Stimulated activated CD4-positive, alpha-beta T cell treated with anti-CD3 and anti-CD28 coated beads, Interleukin-15, amount 100 ng/mL, for 24 hours (primary cell): Measurements from ENCODE around the gene RPS6KA1.
A peak's percentile ranks its signal among the peaks of the same experiment; 100 is the strongest.

Experiments
- DNase-seq: peaks from one replicate; pipeline ENCODE4 v3.0.0-alpha.2; 2020

RPS6KA1 gene

GRCh38 chr1:26533951-26534509 lies 4.5 kb downstream of the RPS6KA1 start:
- DNase-seq: no peak

DNA sequence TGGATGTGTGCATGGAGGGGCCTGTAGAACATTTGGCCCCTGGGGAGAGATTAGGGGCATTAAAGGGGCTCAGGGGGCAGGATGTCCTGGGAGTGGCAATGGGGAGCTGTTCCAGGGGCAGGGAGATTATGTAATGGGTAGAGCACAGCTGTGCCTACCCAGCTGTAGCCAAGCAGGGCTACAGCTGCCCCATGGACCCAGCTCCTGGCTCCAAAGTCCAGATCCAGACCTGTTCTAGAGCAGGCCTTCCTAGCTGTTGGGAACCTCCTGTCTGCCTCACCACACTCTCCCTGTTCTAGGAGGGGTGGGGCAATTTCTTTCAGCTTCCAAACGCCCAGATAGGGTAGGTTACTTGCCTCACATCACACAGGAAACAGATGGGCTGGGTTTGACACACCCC lies 5.6 kb downstream of the RPS6KA1 start:
- no peak for DNase-seq

DNA sequence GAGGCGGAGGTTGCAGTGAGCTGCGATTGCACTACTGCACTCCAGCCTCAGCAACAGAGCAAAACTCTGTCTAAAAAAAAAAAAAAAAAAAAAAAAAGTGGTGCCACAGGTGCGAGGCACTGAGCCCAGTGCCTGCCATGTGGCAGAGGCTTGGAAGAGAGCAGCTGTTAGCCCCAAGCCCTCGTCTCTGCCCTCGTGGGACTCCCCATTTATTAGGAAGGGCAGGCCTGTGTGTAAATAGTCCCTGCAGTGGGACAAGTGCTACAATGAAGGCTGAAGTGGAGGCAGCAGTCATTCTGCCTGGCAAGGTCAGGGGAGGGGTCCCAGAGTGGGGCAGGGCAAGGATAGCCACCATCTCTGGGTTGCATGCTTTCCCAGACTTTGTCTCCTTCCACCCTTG lies 6.5 kb downstream of the RPS6KA1 start:
- DNase-seq: no peak

- no peak for DNase-seq
These were observed 7.0 kb downstream of the RPS6KA1 start for GRCh38 chr1:26536521-26536920.

DNA sequence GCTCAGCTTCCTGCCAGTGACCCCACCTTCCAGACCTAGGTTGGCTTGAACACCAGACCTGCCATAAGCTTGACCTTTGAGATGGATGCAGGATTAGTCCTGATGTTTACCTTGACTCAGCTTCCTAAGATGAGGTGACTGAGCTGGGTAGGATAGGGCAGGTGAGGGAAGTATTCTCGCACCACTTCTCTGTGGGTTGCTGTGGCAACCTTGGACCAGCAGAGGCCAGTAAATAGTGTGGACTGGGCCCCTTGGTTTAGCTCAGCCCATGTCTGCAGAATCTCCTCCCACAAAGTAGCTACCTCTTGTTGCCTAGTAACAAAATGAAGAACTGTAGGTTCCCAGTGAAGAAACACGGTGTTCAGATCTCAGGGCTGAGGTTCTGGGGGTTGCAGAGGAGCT lies 8.4 kb downstream of the RPS6KA1 start:
- no peak for DNase-seq

GRCh38 chr1:26538480-26539412 lies 9.2 kb downstream of the RPS6KA1 start:
- peak; percentile 71 for DNase-seq

DNA sequence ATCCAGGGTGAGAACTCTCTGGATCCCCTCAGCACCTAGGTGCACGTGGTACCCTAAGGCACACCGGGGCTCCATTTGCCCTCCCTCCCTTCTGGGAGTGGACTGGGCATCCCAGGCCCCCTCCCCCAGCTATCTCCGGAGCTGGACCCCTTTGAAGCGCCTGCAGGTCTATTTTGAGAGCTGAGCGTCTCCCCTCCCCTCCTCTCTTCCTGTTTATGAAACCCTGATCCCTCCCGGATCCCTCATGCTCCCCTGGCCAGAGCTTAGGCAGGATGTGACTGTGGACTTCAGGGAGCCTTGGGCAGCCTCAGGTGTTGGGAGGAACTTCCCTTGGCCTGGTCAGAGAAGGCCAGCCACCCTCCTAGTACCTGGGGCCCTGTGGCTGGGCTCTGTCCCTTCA lies 10.2 kb downstream of the RPS6KA1 start:
- no peak for DNase-seq

GRCh38 chr1:26540351-26540750 lies 10.8 kb downstream of the RPS6KA1 start:
- DNase-seq: no peak

DNA sequence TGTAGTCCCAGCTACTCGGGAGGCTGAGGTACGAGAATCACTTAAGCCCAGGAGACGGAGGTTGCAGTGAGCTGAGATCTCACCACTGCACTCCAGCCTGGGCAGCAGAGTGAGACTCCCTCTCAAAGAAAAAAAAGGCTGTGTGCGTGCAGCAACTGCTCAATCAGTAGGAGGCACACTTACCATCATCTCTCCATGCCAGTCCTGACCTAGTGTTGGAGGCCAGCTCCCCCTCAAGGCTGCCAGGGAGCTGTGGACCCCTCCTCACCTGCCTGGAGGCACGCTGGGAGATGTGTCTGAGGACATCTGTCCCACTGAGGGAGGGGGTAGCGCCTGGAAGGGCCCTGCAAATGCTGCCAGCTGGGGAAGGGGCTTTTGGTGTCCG lies 11.9 kb downstream of the RPS6KA1 start:
- DNase-seq: no peak

- peak; percentile 89 for DNase-seq
These were observed 12.5 kb downstream of the RPS6KA1 start for GRCh38 chr1:26541816-26542711.

GRCh38 chr1:26542771-26543451 lies 13.3 kb downstream of the RPS6KA1 start:
- no peak for DNase-seq

DNA sequence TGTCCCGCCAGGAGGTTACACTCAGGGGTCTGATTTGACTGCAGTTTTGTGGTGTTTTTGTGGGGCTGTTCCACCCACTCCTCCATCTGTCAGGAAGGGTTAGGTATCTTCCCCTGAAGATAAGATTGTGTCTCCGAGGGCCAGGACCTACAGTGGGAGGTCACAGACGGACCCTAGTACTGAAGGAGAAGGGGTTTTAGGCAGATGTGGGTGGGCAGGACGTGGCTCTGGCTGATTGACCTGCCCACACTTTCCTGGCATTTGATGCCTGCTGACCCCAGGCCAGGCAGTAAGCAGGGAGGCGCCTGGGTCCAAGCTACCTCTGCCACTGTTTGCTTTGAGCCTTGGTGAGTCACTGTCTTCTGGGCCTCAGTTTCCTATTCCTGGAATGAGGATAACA lies 13.9 kb downstream of the RPS6KA1 start:
- no peak for DNase-seq

DNA sequence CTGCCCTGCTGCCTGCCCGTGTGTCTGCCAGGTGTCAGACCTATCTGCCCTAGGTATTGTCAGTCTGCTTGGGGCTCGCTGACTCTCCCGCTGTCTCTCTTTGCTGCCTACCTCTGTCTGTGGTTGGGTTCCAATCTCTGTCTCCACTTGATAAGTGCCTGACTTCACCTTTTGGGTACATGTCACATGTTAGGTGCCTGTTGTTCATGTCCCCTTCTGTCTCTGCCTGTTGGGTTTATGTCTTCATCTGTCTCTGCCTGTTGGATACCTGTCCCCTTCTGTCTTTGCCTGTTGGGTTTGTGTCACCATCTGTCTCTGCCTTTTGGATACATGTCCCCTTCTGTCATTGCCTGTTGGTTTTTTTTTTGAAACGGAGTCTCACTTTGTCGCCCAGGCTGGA lies 14.6 kb downstream of the RPS6KA1 start:
- no peak for DNase-seq

DNA sequence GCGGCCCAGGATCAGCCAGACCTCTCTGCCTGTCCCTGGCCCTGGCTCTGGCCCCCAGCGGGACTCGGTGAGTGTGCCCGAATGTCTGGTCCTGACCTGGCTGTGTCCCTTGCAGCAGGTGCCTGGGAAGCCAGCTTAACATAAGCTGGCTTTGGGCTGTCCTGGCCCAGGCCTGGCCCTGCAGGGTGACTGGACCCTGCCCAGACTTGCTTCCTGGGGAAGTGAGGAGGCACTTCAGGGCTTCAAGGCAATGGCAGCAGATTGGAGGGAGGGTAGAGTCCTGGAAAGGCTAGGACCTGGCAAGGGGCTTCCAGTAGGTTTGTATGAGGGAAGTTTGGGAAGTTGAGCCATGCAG lies 16.4 kb downstream of the RPS6KA1 start:
- DNase-seq: no peak

GRCh38 chr1:26546375-26546774 lies 16.8 kb downstream of the RPS6KA1 start:
- DNase-seq: no peak

GRCh38 chr1:26546819-26547218 lies 17.3 kb downstream of the RPS6KA1 start:
- no peak for DNase-seq

DNA sequence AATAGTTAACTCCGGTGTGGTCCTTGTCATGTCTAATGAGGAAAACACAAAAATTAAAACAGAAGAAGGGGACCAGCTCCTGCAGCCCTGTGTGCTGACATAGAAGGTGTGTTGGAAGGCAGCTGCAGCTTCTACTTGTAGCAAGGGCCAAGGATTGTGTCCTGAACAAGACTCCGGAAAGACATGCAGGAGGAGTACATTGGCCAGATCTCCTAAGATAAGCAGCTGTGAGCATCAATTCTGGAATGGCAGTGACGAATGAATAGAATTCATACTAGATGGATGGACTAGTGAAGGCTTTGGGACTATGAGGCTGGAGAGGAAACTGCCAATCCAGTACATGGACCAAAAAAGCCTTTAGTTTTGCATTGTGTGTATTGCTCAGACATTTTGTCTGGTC lies 19.3 kb downstream of the RPS6KA1 start:
- DNase-seq: no peak

DNA sequence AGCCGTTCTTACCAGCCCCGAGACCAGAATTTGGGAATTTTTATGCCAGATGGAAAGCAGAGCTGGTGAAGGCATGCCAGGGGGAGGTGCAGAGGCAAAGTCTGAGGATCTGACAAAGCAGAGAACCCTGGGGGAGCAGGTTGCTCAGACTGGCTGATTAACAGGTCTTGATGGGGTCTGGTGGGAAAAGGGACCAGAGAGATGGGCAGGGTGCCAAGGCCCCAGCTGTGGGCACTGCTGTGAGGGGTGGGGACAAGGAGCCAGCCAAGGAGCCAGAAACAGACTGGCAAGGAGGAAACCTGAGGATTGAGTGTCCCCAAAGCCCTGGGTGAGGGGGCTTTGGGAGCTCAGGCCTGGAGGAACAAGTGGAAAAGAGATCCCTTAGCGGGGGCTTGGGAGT lies 21.4 kb downstream of the RPS6KA1 start:
- no peak for DNase-seq

DNA sequence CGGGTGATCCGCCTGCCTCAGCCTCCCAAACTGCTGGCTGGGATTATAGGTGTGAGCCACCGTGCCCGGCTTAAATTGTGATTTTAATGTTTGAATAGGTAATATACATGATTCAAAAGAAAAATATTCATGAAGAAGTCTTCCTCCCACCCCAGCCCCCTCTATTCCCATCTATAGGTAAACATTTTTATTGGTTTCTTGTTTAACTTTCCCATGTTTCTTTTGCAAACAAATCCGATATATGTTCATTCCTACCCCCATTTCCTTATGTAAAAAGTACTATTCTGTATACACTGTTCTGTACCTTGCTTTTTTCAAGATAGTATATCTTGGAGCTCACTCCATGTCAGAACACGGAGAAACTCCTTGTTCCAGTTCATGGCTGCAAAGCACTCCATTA lies 23.2 kb downstream of the RPS6KA1 start:
- DNase-seq: no peak

- DNase-seq: no peak
These were observed 24.6 kb downstream of the RPS6KA1 start for GRCh38 chr1:26553942-26554682.

DNA sequence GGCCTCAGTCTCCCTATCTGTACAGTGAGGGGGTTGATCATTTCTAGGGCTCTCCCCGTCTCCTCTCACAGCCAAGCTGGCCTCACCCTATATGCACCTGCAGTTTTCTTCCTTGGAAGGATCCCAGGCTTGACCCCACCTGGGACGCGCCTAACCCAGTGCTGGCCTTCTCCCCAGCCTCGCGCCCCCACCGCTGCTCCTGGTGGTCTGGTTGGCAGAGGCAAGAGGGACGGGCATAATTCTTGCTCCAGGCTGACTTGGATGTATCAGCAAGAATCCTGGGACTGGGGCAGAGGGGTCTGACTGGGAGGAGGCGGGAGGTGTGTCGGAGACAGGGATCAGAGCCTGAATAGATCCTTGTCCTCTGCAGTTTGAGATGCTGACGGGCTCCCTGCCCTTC lies 25.2 kb downstream of the RPS6KA1 start:
- no peak for DNase-seq

- no peak for DNase-seq
These were observed 26.0 kb downstream of the RPS6KA1 start for GRCh38 chr1:26555550-26555981.
